ENCODE data around the gene NAPB.

Gene NAPB

GRCh38 chr20:23404196-23404595, 17.1 kb downstream of the NAPB start:
- no peak for DNase-seq (ENCODE audit: low spot score)

GRCh38 chr20:23403751-23404150, 17.5 kb downstream of the NAPB start:
- DNase-seq (ENCODE audit: low spot score): no peak

GRCh38 chr20:23401051-23401450, 20.2 kb downstream of the NAPB start:
- DNase-seq (ENCODE audit: low spot score): no peak

- no peak for DNase-seq (ENCODE audit: low spot score)
These were observed 21.6 kb downstream of the NAPB start for GRCh38 chr20:23399568-23400241.

GRCh38 chr20:23397961-23398360, 23.3 kb downstream of the NAPB start:
- no peak for DNase-seq (ENCODE audit: low spot score)

GRCh38 chr20:23396950-23397627, 24.2 kb downstream of the NAPB start:
- DNase-seq (ENCODE audit: low spot score): no peak

- DNase-seq (ENCODE audit: low spot score): no peak
These were observed 27.1 kb downstream of the NAPB start for GRCh38 chr20:23393996-23394775.

- DNase-seq (ENCODE audit: low spot score): no peak
These were observed 29.5 kb downstream of the NAPB start for GRCh38 chr20:23391707-23392310.

- DNase-seq (ENCODE audit: low spot score): no peak
These were observed 31.1 kb downstream of the NAPB start for GRCh38 chr20:23390091-23390774.

- no peak for DNase-seq (ENCODE audit: low spot score)
These were observed 34.2 kb downstream of the NAPB start for GRCh38 chr20:23387118-23387443.

GRCh38 chr20:23386304-23387117, 34.8 kb downstream of the NAPB start:
- DNase-seq (ENCODE audit: low spot score): no peak

GRCh38 chr20:23381876-23382275, 39.4 kb downstream of the NAPB start:
- DNase-seq (ENCODE audit: low spot score): no peak

GRCh38 chr20:23379772-23380171, 41.5 kb downstream of the NAPB start:
- DNase-seq (ENCODE audit: low spot score): no peak

- DNase-seq (ENCODE audit: low spot score): no peak
These were observed 45.5 kb downstream of the NAPB start for GRCh38 chr20:23375827-23376226.

- DNase-seq (ENCODE audit: low spot score): no peak
These were observed 46.8 kb downstream of the NAPB start for GRCh38 chr20:23374441-23374840.

GRCh38 chr20:23371496-23371895, 49.8 kb downstream of the NAPB start:
- no peak for DNase-seq (ENCODE audit: low spot score)

GRCh38 chr20:23370873-23371272, 50.4 kb downstream of the NAPB start:
- no peak for DNase-seq (ENCODE audit: low spot score)

GRCh38 chr20:23370274-23370673, 51.0 kb downstream of the NAPB start:
- no peak for DNase-seq (ENCODE audit: low spot score)

- no peak for DNase-seq (ENCODE audit: low spot score)
These were observed 52.0 kb downstream of the NAPB start for GRCh38 chr20:23369072-23369823.

GRCh38 chr20:23368316-23369071, 52.8 kb downstream of the NAPB start:
- no peak for DNase-seq (ENCODE audit: low spot score)
